Measurements from ENCODE around the gene CFAP119.
A peak's percentile ranks its signal among the peaks of the same experiment; 100 is the strongest.
"Not testable (repeated sequence)": the region's sequence is repeated elsewhere in the genome, so short reads cannot be mapped to it uniquely, and the experiment has no call there.

Gene CFAP119

GRCh38 chr16:30761928-30762902 is at the start of gene CFAP119, which contains the start of gene RNF40:
Gene CFAP119 (minus strand): TSS chr16:30762062. CDS start chr16:30761748, 314 bp downstream.
Gene RNF40 (plus strand): TSS chr16:30762322. CDS start chr16:30762546, 224 bp downstream.
- DNase-seq (ENCODE audit: low read depth in 1 of 2, low spot score in 1 of 2) = peak; percentile 73

- not testable (repeated sequence) for DNase-seq (ENCODE audit: low read depth in 1 of 2, low spot score in 1 of 2)
Measured at GRCh38 chr16:30809675-30810074, 47.8 kb upstream of the CFAP119 start.

DNA sequence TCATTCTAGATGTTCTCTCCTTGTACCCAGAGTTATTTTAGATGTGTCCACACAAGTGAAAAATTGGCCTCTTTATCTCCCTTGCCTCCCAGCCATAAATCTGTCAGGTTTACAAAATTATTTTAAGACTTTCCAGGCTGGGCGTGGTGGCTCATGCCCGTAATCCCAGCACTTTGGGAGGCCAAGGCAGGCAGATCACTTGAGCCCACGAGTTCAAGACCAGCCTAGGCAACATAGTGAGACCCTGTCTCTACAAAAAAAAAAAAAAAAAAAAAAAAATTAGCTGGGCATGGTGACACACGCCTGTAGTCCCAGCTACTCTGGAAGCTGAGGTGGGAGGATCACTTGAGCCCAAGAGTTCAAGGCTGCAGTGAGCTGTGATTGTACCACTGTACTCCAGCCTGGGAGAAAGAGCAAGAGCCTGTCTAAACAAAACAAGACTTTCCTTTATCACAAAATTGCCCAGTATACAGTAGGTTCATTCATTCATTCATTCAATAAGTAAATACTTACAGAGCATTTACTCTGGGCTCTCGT is 47.1 kb upstream of the CFAP119 start:
- not testable (repeated sequence) for DNase-seq (ENCODE audit: low read depth in 1 of 2, low spot score in 1 of 2)

DNA sequence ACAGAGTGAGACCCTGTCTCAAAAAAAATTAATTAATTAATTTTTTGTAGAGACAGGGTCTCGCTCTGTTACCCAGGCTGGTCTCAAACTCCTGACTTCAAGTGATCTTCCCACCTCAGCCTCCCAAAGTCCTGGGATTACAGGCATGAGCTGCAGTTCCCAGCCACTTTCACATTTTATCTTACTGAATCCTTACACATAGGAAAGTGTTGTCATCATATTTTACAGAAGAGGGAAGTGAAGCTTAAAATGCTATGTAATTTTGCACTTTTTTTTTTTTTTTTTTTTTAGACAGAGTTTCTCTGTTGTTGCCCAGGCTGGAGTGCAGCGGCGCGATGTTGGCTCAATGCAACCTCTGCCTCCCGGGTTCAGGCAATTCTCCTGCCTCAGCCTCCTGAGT is 46.3 kb upstream of the CFAP119 start:
- no peak for DNase-seq (ENCODE audit: low read depth in 1 of 2, low spot score in 1 of 2)

DNA sequence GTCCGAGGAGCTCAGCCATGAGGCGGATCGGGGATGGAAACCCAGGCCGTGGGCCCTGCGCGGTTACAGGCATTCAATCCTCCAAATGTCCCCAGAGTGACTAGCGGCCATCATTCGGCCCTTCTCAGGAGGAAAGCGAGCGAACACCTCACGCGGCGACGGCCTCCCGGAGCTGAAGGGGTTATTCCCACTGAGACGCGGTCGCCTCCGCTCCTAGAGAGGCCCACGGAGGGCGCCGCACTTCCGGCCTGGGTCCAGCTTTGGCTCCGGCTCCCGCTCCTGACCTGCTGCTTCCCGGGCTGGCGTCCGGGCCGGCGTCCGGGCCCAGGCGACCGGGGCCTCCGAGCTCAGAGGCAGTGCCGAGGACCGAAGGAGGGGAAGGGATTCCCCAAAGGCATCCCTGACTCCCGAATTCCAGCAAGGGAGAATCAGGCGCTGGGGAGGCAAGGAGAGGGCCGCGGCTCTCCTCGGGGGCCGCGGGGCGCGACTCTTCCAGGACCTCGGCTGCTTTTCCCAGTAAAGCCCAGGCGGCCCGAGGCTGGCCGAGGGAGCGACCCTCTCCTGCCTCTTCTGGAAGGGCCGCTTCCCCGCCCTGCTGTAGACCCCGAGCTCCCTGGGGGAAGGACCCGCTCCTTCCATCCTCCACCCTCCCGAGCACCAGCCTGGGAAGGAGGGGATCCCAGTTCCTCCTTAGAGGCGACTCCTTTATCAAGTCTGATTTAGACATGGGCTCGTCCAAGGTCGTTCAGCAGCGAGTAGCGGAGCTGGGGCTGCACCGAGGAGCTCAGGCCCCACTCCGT is 43.7 kb upstream of the CFAP119 start:
- DNase-seq (ENCODE audit: low read depth in 1 of 2, low spot score in 1 of 2) = peak; percentile 20 to 48

DNA sequence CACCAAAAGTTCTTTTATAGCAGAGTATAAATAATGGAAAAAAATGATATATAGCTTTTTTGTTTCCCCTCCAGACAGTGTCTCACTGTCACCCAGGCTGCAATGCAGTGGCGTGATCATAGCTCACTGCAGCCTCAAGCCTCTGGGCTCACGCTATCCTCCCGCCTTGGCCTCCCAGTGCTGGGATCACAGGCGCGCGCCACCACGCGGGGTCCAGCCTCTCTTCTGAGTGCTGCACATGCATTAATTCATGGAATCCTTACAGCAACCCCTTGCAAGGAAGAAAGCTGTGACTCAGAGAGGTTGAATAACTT is 43.2 kb upstream of the CFAP119 start:
- DNase-seq (ENCODE audit: low read depth in 1 of 2, low spot score in 1 of 2) = no peak

DNA sequence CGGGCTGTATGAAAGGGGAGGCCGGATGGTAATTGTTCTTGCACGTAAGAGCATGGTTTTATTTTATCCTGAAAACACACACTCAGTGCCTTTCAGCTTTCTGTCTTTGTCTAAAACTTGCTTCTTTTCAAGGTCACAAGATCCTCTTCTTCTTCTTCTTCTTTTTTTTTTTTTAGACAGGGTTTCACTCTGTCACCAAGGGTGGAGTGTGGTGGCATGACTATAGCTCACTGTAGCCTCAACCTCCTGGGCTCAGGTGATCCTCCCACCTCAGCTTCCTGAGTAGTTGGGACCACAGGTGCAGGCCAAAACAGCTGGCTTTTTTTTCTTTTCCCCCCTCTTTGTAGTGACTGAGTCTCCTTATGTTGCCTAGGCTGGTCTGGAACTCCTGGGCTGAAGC is 41.1 kb upstream of the CFAP119 start:
- no peak for DNase-seq (ENCODE audit: low read depth in 1 of 2, low spot score in 1 of 2)

DNA sequence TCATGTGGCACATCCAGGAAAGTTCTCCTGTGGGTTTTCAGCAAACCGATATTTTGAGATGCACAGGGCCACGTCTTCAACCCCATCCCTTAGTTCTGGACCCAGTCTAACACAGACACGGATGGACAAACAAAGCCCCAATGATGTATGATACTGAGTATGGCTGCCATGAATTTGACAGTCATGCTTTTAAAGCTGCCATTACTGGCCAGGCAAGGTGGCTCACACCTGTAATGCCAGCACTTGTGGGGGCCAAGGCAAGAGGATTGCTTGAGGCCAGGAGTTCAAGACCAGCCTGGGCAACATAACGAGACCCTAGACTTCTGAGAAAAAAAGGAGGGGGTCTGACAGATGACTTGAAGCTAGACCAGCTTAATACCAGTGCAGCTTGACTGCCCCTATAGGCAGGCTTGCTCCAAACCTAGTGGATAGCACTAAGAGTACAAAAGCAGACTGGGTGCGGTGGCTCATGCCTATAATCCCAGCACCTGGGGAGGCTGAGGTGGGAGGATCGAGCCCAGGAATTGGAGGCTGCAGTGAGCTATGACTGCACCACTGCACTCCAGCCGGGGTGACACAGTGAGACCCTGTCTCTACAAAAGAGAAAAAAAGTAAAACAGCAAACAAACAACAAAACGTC is 35.9 kb upstream of the CFAP119 start:
- DNase-seq (ENCODE audit: low read depth in 1 of 2, low spot score in 1 of 2) = no peak

- no peak for DNase-seq (ENCODE audit: low read depth in 1 of 2, low spot score in 1 of 2)
Measured at GRCh38 chr16:30794634-30795033, 32.8 kb upstream of the CFAP119 start.

DNA sequence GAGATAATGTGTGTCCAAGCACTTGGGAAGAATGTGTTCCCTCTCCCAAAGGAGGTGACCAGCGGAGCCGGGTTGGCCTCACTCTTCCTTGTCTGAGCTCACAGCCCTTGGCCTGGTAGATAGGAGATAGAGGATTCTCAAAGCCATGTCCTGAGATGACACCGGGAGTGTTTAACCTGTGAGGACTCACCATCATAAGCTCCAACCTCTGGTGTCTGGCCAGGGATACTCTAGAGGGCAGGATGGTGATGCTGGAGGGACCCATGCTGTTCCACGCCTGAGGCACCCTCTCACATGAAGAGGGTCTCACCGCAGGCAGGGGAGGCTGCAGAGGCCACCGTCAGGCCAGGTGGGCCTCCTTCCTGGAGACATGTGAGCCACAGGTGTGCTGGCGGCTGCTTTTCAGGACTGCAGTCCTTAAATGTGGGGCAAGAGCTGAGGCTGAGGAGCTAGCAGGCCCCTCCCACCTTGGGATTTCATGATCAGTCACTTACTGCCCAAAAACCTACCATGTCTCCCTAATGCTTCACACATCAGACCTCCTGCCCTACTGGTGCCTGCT is 31.7 kb upstream of the CFAP119 start:
- DNase-seq (ENCODE audit: low read depth in 1 of 2, low spot score in 1 of 2) = no peak

DNA sequence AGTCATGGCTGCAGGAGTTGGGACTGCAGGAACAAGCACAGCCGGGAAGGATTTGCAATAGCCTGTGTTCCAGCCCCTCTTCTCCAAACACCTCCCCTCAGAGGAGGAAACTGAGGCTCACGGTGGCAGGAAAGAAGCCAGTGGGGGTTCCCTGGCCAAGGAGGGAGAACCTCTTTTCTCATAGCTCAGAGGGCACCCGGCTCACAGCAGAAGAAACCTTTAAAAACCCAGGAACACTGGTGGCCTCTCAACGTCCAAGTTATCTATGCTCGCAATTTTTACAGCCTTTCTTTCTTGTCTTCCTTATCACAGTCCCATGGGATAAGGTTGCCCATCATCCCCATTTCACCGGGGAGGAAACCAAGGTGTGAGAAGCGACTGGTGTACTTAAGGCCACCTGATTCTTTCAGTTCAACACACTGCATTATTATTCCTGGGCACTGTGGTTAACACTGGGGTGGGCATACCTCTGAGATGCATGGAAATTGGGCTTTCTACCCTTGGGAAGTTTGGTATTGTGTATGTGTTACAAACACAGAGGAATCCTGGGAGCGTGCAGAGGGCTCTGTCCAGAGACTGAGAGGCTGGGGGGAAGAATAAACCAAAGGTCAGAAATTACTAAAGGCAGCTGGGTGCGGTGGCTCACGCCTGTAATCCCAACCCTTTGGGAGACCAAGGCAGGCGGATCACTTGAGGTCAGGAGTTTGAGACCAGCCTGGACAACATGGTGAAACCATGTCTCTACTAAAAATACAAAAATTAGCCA is 25.9 kb upstream of the CFAP119 start:
- no peak for DNase-seq (ENCODE audit: low read depth in 1 of 2, low spot score in 1 of 2)

- peak in 1 of 2 donors; percentile 22 for DNase-seq (ENCODE audit: low read depth in 1 of 2, low spot score in 1 of 2)
Measured at GRCh38 chr16:30786936-30787612, 25.2 kb upstream of the CFAP119 start, which contains the start of gene ZNF629. Gene ZNF629 (minus strand): TSS chr16:30787205. CDS start chr16:30784482, 2,723 bp downstream.

DNA sequence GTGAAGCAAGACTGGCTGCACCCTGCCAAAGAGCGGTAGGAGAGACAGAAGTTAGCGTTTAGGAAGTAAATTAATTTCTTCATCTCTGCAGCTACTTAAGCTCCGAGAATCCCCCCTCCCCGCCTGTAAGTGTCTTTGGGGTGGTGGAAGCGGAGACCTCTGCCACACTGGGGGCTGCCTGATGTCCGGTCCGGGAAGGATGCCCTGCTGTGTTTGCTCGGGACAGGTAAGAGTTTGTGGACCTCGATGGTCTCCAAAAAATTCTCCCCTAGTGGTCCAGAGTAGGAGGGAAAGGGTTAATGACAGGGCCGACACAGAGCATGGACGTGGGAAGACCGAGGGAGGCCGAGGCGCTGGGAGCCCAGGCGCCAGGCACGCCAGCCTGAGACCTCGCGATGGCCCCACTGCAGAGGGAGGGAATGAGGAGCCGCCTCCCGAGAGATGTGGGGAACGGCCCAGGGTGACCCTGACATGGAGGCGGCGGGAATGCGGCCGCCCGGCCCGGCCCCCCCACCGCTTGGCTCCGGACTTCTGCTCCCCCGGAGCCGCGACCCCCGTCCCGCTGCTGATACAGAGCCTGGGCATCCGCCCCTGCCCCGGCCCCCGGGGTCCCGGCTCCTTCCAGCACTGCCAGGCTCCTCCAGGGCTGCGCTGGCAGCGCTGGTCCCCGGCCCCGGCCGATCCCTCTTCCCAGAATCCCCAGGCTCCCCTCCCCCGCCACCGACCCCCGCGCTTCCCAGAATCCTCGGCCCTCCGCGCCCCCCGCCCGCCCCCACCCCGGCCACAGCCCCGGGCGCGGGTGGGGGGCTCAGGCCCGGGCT is 24.5 kb upstream of the CFAP119 start:
- no peak for DNase-seq (ENCODE audit: low read depth in 1 of 2, low spot score in 1 of 2)

GRCh38 chr16:30785126-30786106 is 23.6 kb upstream of the CFAP119 start:
- no peak for DNase-seq (ENCODE audit: low read depth in 1 of 2, low spot score in 1 of 2)

- no peak for DNase-seq (ENCODE audit: low read depth in 1 of 2, low spot score in 1 of 2)
Measured at GRCh38 chr16:30784215-30784614, 22.4 kb upstream of the CFAP119 start.

DNA sequence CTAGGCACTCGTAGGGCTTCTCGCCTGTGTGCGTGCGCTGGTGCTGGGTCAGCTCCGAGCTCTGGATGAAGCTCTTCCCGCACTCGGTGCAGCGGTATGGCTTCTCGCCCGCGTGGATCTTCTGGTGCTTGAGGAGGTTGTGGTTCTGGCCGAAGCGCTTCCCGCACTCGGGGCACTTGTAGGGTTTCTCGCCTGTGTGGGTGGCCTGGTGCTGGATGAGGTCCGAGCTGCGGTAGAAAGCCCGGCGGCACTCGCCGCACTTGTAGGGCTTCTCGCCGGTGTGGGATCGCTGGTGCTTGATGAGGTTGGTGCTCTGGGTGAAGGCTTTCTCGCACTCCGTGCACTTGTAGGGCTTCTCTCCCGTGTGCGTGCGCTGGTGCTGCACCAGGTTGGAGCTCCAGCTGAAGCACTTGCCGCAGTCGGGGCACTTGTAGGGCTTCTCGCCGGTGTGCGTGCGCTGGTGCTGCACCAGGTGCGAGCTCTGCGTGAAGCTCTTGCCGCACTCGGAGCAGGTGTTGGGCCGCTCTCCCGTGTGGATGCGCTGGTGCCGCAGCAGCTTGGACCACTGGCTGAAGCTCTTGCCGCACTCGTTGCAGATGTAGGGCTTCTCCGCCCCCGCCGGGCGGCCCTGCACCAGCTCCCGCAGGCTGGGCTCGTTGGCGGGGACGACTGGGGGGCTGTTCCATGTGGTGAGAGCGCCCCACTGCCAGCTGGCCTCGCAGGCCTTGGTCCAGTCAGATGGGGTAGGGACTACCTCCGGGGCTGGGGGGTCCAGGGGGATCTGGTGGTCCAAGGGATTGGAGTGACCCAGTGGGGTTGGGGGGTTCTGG is 21.6 kb upstream of the CFAP119 start:
- DNase-seq (ENCODE audit: low read depth in 1 of 2, low spot score in 1 of 2) = no peak

Measured in stimulated activated CD4-positive, alpha-beta T cell treated with anti-CD3 and anti-CD28 coated beads, Interleukin-15, amount 100 ng/mL, for 1 hour (primary cell).